WTC11 (cell line): ENCODE data around the gene PLEKHA6. TPM values are rescaled to one million over a fixed set of nuclear protein-coding genes. Genes with fewer than 3 reads are reported as not detected.
"Not testable (repeated sequence)": the region's sequence is repeated elsewhere in the genome, so short reads cannot be mapped to it uniquely, and the experiment has no call there.

Experiments
- ATAC-seq: fragments of 200-7000 bp; cut with Tn5 transposase; 2 replicates; pipeline ENCODE4 v1.10.0; 2021; ENCODE audit warnings: mild to moderate bottlenecking, moderate library complexity
- CTCF ChIA-PET: fragments of 300-600 bp; sonication (Branson Sonifier 250); formaldehyde crosslinking; loops from one replicate; lab custom pipeline; 2021; ENCODE audit warnings: antibody characterized with exemption; lab: Charles Lee
- POLR2A ChIA-PET: fragments of 350-600 bp; sonication (Branson Sonifier 250); formaldehyde crosslinking; loops from one replicate; lab custom pipeline; 2021; ENCODE audit warnings: antibody characterized with exemption; lab: Charles Lee
- DNase-seq: peaks from one replicate; pipeline ENCODE4 v3.0.0; 2021; ENCODE audit warnings: low spot score
- H3K27ac Mint-ChIP-seq: 2 replicates; pipeline ENCODE4 v1.8.0; 2021; ENCODE audit warnings: mixed read lengths
- H3K27me3 Mint-ChIP-seq: 2 replicates; pipeline ENCODE4 v1.8.0; 2021; ENCODE audit warnings: low read depth, mild to moderate bottlenecking, moderate library complexity, mixed read lengths
- H3K36me3 Mint-ChIP-seq: 2 replicates; pipeline ENCODE4 v1.8.0; 2021; ENCODE audit warnings: mixed read lengths
- H3K4me1 Mint-ChIP-seq: 2 replicates; pipeline ENCODE4 v1.8.0; 2022; ENCODE audit warnings: mixed read lengths
- H3K4me3 Mint-ChIP-seq: 2 replicates; pipeline ENCODE4 v1.8.0; 2021; ENCODE audit warnings: mild to moderate bottlenecking, moderate library complexity, mixed read lengths
- H3K9me3 Mint-ChIP-seq: 2 replicates; pipeline ENCODE4 v1.8.0; 2021; ENCODE audit warnings: mixed read lengths
- ATF1 ChIP-seq: sonication (generic); formaldehyde crosslinking; IDR thresholded peaks from 2 replicates; pipeline ENCODE4 v1.8.1; 2023; ENCODE audit warnings: mild to moderate bottlenecking, moderate library complexity, missing genetic modification reagents
- CBFB ChIP-seq: sonication (generic); formaldehyde crosslinking; IDR thresholded peaks from 2 replicates; pipeline ENCODE4 v1.8.1; 2022; ENCODE audit warnings: mild to moderate bottlenecking, low read depth, missing genetic modification reagents
- FOXP1 ChIP-seq: sonication (generic); formaldehyde crosslinking; IDR thresholded peaks from 2 replicates; pipeline ENCODE4 v1.8.0; 2022; ENCODE audit warnings: missing genetic modification reagents, mild to moderate bottlenecking, moderate library complexity, borderline replicate concordance
- GRHL2 ChIP-seq: fragments of 250-450 bp; sonication (Bioruptor Pico); IDR thresholded peaks from 2 replicates; pipeline ENCODE4 v1.8.0; 2022; ENCODE audit warnings: mild to moderate bottlenecking, moderate library complexity; ENCODE audit not compliant: insufficient replicate concordance, severe bottlenecking
- GTF2I ChIP-seq: fragments of 250-450 bp; sonication (Bioruptor Pico); conservative IDR thresholded peaks from 2 replicates; pipeline ENCODE4 v1.4.0; 2021; ENCODE audit warnings: mild to moderate bottlenecking
- HMGA2 ChIP-seq: fragments of 250-450 bp; sonication (Bioruptor Pico); IDR thresholded peaks from 2 replicates; pipeline ENCODE4 v1.4.0; 2021; ENCODE audit warnings: mild to moderate bottlenecking, moderate library complexity
- JUN ChIP-seq: sonication (generic); formaldehyde crosslinking; IDR thresholded peaks from 2 replicates; pipeline ENCODE4 v1.8.0; 2023; ENCODE audit warnings: mild to moderate bottlenecking, missing genetic modification reagents
- MXD4 ChIP-seq: fragments of 250-450 bp; sonication (Bioruptor Pico); IDR thresholded peaks from 2 replicates; pipeline ENCODE4 v1.8.0; 2021; ENCODE audit warnings: mild to moderate bottlenecking, moderate library complexity, borderline replicate concordance
- NFATC4 ChIP-seq: fragments of 250-450 bp; sonication (Bioruptor Pico); IDR thresholded peaks from 2 replicates; pipeline ENCODE4 v1.9.0; 2021; ENCODE audit warnings: mild to moderate bottlenecking
- RORB ChIP-seq: fragments of 250-450 bp; sonication (Bioruptor Pico); IDR thresholded peaks from 2 replicates; pipeline ENCODE4 v1.9.0; 2021; ENCODE audit warnings: mild to moderate bottlenecking
- SMAD3 ChIP-seq: sonication (generic); formaldehyde crosslinking; IDR thresholded peaks from 2 replicates; pipeline ENCODE4 v1.8.0; 2022; ENCODE audit warnings: missing genetic modification reagents, mild to moderate bottlenecking, borderline replicate concordance
- TEAD1 ChIP-seq: sonication (generic); formaldehyde crosslinking; IDR thresholded peaks from 2 replicates; pipeline ENCODE4 v1.8.0; 2022; ENCODE audit warnings: mild to moderate bottlenecking, missing genetic modification reagents
- ZNF121 ChIP-seq: sonication (generic); formaldehyde crosslinking; IDR thresholded peaks from 2 replicates; pipeline ENCODE4 v1.8.0; 2023; ENCODE audit warnings: missing genetic modification reagents
- ZNF138 ChIP-seq: sonication (generic); formaldehyde crosslinking; conservative IDR thresholded peaks from 2 replicates; pipeline ENCODE4 v1.8.1; 2022; ENCODE audit warnings: mild to moderate bottlenecking, moderate library complexity, missing genetic modification reagents
- ZNF317 ChIP-seq: sonication (generic); formaldehyde crosslinking; IDR thresholded peaks from 2 replicates; pipeline ENCODE4 v1.8.1; 2023; ENCODE audit warnings: low read depth, mild to moderate bottlenecking, moderate library complexity, missing genetic modification reagents, borderline replicate concordance
- ZNF396 ChIP-seq: fragments of 250-450 bp; sonication (Bioruptor Pico); IDR thresholded peaks from 2 replicates; pipeline ENCODE4 v1.8.0; 2021; ENCODE audit warnings: mild to moderate bottlenecking, moderate library complexity, borderline replicate concordance
- ZNF423 ChIP-seq: fragments of 250-450 bp; sonication (Bioruptor Pico); IDR thresholded peaks from 2 replicates; pipeline ENCODE4 v2.1.2; 2022; ENCODE audit warnings: mild to moderate bottlenecking, moderate library complexity
- total RNA-seq: library from RNA; stranded (reverse); gene quantifications from 3 replicates; pipeline ENCODE4 v1.2.3, GENCODE V29; 2021
- TF ChIP-seq, protein P1 (sequence below): sonication (generic); formaldehyde crosslinking; IDR thresholded peaks from 2 replicates; pipeline ENCODE4 v1.8.1; 2022; ENCODE audit warnings: mild to moderate bottlenecking, moderate library complexity, missing genetic modification reagents
- TF ChIP-seq, protein P2 (sequence below): fragments of 250-450 bp; sonication (Bioruptor Pico); IDR thresholded peaks from 2 replicates; pipeline ENCODE4 v1.9.0; 2021; ENCODE audit warnings: moderate library complexity, mild to moderate bottlenecking, inconsistent platforms, borderline replicate concordance
- TF ChIP-seq, protein P3 (sequence below): sonication (generic); formaldehyde crosslinking; IDR thresholded peaks from 2 replicates; pipeline ENCODE4 v1.8.0; 2022; ENCODE audit warnings: mild to moderate bottlenecking, missing genetic modification reagents

The PLEKHA6 gene
- total RNA-seq, 1 experiment from 2014 or later: 11.6 TPM

DNA sequence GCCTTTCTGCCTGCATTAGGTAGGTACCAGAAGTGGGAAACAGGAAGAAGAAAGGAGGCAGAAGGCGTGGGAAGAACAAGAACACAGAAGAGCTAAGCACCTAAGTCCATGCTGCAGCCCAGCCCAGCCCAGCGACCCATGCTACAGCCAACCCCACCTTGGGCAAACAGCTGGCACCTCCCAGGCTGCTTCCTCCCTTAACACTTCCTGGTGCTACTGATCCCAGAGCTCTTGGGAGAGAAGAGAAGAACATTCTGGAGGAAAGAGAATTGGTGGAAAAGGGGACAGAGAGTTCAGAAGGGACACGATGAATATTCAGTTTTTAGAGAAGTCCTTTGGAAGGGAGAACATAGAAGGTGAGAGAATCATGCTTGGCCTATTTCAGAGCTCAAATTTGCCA, 28.5 kb downstream of the PLEKHA6 start (continued):
- TF ChIP-seq JUN (no peak), ZNF423 (no peak), ZNF317 (CRISPR knock-in tag) (no peak)
- TF ChIP-seq, protein P1, sequence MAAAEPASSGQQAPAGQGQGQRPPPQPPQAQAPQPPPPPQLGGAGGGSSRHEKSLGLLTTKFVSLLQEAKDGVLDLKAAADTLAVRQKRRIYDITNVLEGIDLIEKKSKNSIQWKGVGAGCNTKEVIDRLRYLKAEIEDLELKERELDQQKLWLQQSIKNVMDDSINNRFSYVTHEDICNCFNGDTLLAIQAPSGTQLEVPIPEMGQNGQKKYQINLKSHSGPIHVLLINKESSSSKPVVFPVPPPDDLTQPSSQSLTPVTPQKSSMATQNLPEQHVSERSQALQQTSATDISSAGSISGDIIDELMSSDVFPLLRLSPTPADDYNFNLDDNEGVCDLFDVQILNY (CRISPR knock-in tag): no peak
- TF ChIP-seq, all 79 proteins: peak for 0

DNA sequence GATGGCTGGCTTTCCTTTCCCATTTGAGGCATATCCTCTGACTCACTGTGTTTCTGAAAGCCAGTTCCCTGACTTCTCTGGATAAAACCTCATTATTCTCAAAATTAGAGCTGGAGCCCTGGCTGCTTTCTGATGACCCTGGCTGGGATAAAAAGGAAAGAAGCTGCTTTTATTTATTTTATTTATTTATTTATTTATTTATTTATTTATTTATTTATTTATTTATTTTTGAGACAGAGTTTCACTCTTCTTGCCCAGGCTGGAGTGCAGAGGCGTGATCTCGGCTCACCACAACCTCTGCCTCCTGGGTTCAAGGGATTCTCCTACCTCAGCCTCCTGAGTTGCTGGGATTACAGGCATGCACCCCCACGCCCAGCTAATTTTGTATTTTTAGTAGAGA, 31.9 kb downstream of the PLEKHA6 start:
- H3K36me3 Mint-ChIP-seq, DNase-seq, H3K4me3 Mint-ChIP-seq, ATAC-seq, H3K27ac Mint-ChIP-seq, POLR2A ChIA-PET, H3K27me3 Mint-ChIP-seq, H3K9me3 Mint-ChIP-seq: not testable (repeated sequence)
- peaks cover 20% of the 10 kb centered on the region for H3K4me1 Mint-ChIP-seq
- CTCF ChIA-PET: interaction anchor here (0.7 kb wide), 1 partner anchor 12 kb away, joined by 3 read pairs; no protein-coding TSS in a partner anchor
- TF ChIP-seq HMGA2: 0 out of 2 replicates have a peak, but pooled peaks have one; percentile 30

DNA sequence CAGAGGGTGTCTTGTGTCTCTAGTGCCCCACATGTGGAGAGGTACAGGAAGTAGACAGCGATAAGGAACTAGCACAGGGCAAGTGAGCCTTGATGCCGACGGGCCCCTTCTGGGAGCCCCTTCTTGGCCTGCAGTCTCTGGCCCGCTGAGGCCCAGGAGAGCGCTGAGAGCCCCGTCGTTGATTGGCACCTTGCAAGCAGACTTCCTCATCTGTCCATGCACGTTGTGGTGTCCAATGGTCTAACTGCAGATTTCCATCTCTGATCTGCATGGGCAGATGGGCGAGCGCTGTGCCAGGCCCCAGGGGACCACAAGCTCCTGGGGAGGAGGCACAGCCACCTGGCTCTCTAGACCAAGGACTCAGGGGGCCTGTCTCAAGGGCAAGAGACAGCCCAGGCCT, 32.4 kb downstream of the PLEKHA6 start:
- TF ChIP-seq GTF2I (CRISPR knock-in tag): no peak
- no peak for TF ChIP-seq NFATC4
- TF ChIP-seq TEAD1 (CRISPR knock-in tag): no peak
- no peak for TF ChIP-seq GRHL2 (CRISPR knock-in tag)
- no peak for TF ChIP-seq RORB (CRISPR knock-in tag)
- no peak for TF ChIP-seq MXD4 (CRISPR knock-in tag)
- no peak for TF ChIP-seq CBFB (CRISPR knock-in tag)
- TF ChIP-seq ZNF396: no peak
- no peak for TF ChIP-seq ZNF121 (CRISPR knock-in tag)
- TF ChIP-seq FOXP1 (CRISPR knock-in tag): no peak
- TF ChIP-seq, protein P2, sequence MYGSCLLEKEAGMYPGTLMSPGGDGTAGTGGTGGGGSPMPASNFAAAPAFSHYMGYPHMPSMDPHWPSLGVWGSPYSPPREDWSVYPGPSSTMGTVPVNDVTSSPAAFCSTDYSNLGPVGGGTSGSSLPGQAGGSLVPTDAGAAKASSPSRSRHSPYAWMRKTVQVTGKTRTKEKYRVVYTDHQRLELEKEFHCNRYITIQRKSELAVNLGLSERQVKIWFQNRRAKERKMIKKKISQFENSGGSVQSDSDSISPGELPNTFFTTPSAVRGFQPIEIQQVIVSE (CRISPR knock-in tag): no peak
- TF ChIP-seq, protein P3, sequence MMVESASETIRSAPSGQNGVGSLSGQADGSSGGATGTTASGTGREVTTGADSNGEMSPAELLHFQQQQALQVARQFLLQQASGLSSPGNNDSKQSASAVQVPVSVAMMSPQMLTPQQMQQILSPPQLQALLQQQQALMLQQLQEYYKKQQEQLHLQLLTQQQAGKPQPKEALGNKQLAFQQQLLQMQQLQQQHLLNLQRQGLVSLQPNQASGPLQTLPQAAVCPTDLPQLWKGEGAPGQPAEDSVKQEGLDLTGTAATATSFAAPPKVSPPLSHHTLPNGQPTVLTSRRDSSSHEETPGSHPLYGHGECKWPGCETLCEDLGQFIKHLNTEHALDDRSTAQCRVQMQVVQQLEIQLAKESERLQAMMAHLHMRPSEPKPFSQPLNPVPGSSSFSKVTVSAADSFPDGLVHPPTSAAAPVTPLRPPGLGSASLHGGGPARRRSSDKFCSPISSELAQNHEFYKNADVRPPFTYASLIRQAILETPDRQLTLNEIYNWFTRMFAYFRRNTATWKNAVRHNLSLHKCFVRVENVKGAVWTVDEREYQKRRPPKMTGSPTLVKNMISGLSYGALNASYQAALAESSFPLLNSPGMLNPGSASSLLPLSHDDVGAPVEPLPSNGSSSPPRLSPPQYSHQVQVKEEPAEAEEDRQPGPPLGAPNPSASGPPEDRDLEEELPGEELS (CRISPR knock-in tag): no peak
- no peak for TF ChIP-seq ZNF138
- no peak for TF ChIP-seq ATF1 (CRISPR knock-in tag)
- TF ChIP-seq SMAD3 (CRISPR knock-in tag): no peak
- TF ChIP-seq, all 79 proteins: peak for 0
- Mint-ChIP-seq H3K36me3 (no peaks in the 10 kb centered on the region), H3K27me3 (no peaks in the 10 kb centered on the region), H3K4me1 (peaks cover 22% of the 10 kb centered on the region), H3K27ac (no peak overlapping the region), H3K9me3 (peaks cover 5% of the 10 kb centered on the region), H3K4me3 (no peak overlapping the region)
- ChIA-PET CTCF (interaction anchor here (0.7 to 1.1 kb wide), 4 partner anchors 13 to 113 kb away, joined by 3 read pairs; partner anchors contain the start of gene GOLT1A), POLR2A (no interaction called here)
- no peak for DNase-seq
- ATAC-seq: no peak
